ENCODE data around the gene LMNTD2. TPM values are rescaled to one million over a fixed set of nuclear protein-coding genes. Genes with fewer than 3 reads are reported as not detected.

Gene LMNTD2
- total and polyA plus RNA-seq, 2 of the 13 experiments (the other 11 are each of a cell fraction or from before 2014, with no cell fraction given): 1.1 to 3.1 TPM

GRCh38 chr11:518463-519202, 41.9 kb downstream of the LMNTD2 start (continued):
- TF ChIP-seq CREB1 (IDR thresholded peaks at IDR 0.05) (peak; percentile 22; the same call in 1 of the 2 replicates), CREB1 (CRISPR knock-in tag; IDR thresholded peaks at IDR 0.05) (no peak), HIC2 (CRISPR knock-in tag; IDR thresholded peaks at IDR 0.05; ENCODE audit: low read depth) (0 out of 2 replicates have a peak, but pooled peaks have one; percentile 24), HNRNPUL1 (IDR thresholded peaks at IDR 0.05; ENCODE audit: low read depth, low read length) (no peak), ZNF24 (IDR thresholded peaks at IDR 0.05) (peak; percentile 22; the same call in 1 of the 2 replicates), ZNF746 (CRISPR knock-in tag; IDR thresholded peaks at IDR 0.05) (no peak), ZNF883 (CRISPR knock-in tag; IDR thresholded peaks at IDR 0.05; ENCODE audit: not compliant biosample characterization) (peak; percentile 69), ZNF792 (CRISPR knock-in tag; IDR thresholded peaks at IDR 0.05) (peak; percentile 43; the same call in 1 of the 2 replicates), NR2C2 (CRISPR knock-in tag; IDR thresholded peaks at IDR 0.05; ENCODE audit: borderline replicate concordance) (0 out of 2 replicates have a peak, but pooled peaks have one; percentile 34), ZSCAN9 (CRISPR knock-in tag; IDR thresholded peaks at IDR 0.05; ENCODE audit: borderline replicate concordance) (no peak), ZFP62 (CRISPR knock-in tag; IDR thresholded peaks at IDR 0.05) (no peak), TBP (CRISPR knock-in tag; IDR thresholded peaks at IDR 0.05) (no peak), KAT8 (CRISPR knock-in tag; IDR thresholded peaks at IDR 0.05) (peak; percentile 71; the same call in 1 of the 2 replicates)
- TF ChIP-seq, protein P1, sequence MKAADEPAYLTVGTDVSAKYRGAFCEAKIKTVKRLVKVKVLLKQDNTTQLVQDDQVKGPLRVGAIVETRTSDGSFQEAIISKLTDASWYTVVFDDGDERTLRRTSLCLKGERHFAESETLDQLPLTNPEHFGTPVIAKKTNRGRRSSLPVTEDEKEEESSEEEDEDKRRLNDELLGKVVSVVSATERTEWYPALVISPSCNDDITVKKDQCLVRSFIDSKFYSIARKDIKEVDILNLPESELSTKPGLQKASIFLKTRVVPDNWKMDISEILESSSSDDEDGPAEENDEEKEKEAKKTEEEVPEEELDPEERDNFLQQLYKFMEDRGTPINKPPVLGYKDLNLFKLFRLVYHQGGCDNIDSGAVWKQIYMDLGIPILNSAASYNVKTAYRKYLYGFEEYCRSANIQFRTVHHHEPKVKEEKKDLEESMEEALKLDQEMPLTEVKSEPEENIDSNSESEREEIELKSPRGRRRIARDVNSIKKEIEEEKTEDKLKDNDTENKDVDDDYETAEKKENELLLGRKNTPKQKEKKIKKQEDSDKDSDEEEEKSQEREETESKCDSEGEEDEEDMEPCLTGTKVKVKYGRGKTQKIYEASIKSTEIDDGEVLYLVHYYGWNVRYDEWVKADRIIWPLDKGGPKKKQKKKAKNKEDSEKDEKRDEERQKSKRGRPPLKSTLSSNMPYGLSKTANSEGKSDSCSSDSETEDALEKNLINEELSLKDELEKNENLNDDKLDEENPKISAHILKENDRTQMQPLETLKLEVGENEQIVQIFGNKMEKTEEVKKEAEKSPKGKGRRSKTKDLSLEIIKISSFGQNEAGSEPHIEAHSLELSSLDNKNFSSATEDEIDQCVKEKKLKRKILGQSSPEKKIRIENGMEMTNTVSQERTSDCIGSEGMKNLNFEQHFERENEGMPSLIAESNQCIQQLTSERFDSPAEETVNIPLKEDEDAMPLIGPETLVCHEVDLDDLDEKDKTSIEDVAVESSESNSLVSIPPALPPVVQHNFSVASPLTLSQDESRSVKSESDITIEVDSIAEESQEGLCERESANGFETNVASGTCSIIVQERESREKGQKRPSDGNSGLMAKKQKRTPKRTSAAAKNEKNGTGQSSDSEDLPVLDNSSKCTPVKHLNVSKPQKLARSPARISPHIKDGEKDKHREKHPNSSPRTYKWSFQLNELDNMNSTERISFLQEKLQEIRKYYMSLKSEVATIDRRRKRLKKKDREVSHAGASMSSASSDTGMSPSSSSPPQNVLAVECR (CRISPR knock-in tag; IDR thresholded peaks at IDR 0.05; ENCODE audit: borderline replicate concordance): peak; percentile 81
- TF ChIP-seq, protein P2, sequence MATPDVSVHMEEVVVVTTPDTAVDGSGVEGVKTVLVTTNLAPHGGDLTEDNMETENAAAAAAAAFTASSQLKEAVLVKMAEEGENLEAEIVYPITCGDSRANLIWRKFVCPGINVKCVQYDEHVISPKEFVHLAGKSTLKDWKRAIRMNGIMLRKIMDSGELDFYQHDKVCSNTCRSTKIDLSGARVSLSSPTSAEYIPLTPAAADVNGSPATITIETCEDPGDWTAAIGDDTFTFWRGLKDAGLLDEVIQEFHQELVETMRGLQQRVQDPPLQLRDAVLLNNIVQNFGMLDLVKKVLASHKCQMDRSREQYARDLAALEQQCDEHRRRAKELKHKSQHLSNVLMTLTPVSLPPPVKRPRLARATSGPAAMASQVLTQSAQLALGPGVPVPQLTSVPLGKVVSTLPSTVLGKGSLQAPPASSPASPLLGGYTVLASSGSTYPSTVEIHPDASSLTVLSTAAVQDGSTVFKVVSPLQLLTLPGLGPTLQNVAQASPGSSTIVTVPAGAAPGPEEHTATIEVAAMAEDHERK (CRISPR knock-in tag; IDR thresholded peaks at IDR 0.05; ENCODE audit: low read depth): no peak
- TF ChIP-seq, protein P3, sequence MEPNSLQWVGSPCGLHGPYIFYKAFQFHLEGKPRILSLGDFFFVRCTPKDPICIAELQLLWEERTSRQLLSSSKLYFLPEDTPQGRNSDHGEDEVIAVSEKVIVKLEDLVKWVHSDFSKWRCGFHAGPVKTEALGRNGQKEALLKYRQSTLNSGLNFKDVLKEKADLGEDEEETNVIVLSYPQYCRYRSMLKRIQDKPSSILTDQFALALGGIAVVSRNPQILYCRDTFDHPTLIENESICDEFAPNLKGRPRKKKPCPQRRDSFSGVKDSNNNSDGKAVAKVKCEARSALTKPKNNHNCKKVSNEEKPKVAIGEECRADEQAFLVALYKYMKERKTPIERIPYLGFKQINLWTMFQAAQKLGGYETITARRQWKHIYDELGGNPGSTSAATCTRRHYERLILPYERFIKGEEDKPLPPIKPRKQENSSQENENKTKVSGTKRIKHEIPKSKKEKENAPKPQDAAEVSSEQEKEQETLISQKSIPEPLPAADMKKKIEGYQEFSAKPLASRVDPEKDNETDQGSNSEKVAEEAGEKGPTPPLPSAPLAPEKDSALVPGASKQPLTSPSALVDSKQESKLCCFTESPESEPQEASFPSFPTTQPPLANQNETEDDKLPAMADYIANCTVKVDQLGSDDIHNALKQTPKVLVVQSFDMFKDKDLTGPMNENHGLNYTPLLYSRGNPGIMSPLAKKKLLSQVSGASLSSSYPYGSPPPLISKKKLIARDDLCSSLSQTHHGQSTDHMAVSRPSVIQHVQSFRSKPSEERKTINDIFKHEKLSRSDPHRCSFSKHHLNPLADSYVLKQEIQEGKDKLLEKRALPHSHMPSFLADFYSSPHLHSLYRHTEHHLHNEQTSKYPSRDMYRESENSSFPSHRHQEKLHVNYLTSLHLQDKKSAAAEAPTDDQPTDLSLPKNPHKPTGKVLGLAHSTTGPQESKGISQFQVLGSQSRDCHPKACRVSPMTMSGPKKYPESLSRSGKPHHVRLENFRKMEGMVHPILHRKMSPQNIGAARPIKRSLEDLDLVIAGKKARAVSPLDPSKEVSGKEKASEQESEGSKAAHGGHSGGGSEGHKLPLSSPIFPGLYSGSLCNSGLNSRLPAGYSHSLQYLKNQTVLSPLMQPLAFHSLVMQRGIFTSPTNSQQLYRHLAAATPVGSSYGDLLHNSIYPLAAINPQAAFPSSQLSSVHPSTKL (CRISPR knock-in tag; IDR thresholded peaks at IDR 0.05): peak; percentile 51; the same call in 1 of the 2 replicates
- TF ChIP-seq, protein P4, sequence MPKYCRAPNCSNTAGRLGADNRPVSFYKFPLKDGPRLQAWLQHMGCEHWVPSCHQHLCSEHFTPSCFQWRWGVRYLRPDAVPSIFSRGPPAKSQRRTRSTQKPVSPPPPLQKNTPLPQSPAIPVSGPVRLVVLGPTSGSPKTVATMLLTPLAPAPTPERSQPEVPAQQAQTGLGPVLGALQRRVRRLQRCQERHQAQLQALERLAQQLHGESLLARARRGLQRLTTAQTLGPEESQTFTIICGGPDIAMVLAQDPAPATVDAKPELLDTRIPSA (CRISPR knock-in tag; IDR thresholded peaks at IDR 0.05; ENCODE audit: borderline replicate concordance): 0 out of 2 replicates have a peak, but pooled peaks have one; percentile 23

Measured in HepG2 (cell line).